IPS DF 4.7 (cell line): ENCODE measurements around the gene TMEM132E.

ENCODE experiments used
- DNase-seq: peaks from one replicate; pipeline ENCODE4 v3.0.0-alpha.2; 2013; ENCODE audit warnings: low spot score; ENCODE audit errors: extremely low read depth

The TMEM132E gene

GRCh38 chr17:34658811-34659560 is 79.6 kb downstream of the TMEM132E start:
- no peak for DNase-seq

DNA sequence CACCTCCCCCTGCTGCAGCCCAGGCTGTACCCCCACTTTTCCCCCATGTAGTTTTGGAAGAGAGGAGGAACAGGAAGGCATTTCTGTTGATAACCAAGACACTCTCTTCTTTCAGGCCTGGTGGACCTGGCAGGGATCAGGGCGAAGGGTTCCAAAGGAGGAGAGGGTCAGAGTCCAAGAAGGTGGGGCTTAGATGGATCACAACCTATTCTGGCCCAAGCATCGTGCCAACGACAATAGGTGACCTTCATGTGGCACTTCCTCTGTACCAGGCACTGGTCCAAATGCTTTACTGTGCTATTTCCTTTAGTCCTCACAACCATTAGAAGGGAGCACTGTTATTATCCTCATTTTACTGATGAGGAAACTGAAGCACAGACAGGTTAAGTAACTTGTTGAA is 84.3 kb downstream of the TMEM132E start:
- no peak for DNase-seq

DNA sequence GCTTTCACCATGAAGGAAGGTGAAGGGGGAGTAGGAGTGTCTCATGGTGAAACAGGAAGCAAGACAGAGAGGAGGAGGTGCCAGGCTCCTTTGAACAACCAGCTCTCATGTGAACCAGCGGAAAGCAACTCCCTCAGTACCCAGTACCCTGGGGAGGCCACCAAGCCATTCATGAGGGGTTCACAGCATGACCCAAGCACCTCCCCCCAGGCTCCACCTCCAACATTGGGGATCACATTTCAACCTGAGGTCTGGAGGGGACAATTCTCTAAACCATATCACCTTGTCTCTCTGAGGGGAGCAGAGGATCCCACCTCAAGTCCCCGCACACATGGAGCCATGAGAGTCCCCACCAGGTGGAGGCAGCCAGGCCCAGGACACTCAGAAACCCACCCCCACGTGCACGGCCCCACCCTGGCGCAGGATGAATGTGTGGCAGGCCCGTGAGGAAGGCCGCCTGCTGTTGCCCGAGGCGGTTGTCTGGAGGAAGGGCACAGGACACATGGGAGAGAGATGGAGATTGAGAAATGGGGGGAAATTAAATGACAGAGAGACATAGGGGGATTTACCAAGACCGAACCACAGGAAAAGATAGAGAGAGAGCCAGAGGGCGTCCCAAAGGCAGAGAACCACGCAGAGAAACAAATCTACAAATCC is 85.9 kb downstream of the TMEM132E start:
- peak; percentile 16 for DNase-seq

GRCh38 chr17:34665819-34666763 is 86.7 kb downstream of the TMEM132E start:
- DNase-seq, result peak; percentile 22

GRCh38 chr17:34667656-34668055 is 88.3 kb downstream of the TMEM132E start:
- no peak for DNase-seq

DNA sequence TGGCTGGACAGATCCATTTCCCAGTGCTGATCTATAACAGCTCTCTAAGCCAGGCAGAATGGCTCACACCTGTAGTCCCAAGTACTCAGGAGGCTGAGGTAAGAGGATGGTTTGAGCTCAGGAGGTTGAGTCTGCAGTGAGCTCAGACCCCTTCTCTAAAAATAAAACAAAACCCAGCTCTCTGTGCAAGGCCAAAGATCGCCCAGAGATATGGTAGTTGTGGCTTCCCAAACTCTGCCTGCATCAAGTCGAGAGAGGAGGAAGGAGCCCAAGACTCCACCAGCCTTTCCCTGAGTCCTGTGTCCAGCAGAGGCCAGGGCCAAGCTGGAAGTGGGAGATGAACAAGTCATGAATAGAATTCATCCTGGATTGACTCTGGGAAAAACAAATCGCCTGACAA is 88.8 kb downstream of the TMEM132E start:
- DNase-seq, result no peak

GRCh38 chr17:34669511-34669910 is 90.1 kb downstream of the TMEM132E start:
- no peak for DNase-seq

- no peak for DNase-seq
Observed at GRCh38 chr17:34670618-34671017, 91.2 kb downstream of the TMEM132E start.

DNA sequence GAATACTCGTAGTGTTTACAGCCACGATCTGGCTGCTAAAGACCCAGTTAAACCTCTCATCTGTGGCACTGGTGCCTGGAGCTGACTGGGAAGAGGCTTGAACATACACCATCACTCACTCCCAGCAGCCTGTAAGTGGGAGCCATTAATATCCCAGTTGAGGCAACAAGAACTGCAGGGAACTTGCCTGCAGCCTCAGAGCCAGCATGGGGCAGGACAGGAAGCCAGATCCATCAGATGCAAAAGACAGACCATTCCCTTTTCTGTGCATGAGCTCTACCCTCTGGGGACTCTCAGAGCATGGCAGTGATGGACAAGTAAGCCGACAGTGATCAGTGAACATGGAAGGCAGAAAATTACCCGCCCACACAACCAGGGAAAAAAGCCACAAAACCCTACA is 91.8 kb downstream of the TMEM132E start:
- DNase-seq, result no peak

DNA sequence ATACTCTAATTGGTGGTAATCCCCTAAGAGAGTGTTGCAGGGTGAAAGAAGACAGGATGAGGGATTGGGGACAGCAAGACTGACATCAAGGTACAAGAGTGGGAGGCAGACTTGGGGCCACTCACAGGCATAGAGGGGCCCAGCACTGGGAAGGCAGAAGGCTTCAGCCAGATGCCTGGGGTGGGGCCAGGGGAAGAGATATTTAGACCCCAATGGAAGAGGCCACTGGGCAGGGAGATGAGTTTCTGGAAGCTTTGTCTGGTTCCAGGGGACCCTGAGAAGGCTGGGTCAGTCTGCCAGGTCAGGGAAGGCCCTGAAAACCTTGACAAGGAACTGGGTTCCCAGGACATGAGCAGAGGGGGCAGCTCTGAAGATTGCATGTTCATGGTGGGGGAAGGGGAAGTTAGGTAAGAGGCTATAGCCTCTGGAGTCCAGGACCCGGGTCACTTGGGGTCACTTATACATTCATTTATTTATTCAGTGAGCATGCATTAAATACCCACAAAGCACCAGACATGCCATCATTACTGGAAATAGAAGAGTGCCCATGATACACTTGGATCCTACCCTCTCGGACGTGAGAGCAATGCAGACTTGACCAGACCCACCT is 92.9 kb downstream of the TMEM132E start:
- no peak for DNase-seq

GRCh38 chr17:34673516-34673915 is 94.1 kb downstream of the TMEM132E start:
- DNase-seq, result no peak

DNA sequence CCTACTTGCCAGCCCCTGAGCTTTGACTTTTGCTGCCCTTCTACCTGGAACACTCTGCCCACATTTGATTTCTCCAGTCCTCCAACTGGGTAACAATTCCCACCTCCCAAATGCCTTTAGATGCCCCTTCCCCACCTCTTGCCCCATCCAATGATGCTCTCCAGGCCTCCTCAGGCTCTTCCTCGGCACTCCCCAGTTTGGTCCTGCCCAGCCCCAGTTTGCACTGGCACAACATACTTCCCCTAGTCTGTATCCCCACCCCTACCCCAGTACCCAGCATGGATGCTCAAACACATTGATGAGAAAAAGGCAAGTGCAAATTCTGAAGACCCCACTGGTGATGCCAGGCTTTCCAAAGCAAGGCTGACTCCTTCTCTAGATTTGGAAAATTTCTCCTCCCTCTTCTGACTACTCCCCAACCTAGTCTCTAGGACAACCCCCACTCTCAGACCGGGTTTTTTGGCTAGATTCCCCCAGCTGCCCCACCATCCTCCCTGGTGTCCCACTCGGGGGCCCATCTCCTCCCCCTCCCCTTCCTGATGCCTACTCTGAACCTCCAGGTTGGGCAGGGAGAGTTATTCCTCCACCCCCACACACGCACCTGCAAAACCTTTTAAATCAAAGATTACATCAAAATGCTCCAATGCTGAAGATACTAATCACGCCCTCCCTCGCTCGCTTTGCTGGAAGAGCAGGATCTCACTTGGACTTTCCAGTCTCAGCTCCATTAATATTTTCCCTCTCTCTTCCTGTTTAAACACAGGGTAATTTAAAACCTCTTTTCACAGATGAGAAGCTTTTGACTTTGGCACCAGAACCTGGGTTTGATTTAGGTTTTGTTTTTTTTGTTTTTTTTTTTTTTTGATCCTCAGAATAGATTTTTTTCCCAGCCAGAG is 94.9 kb downstream of the TMEM132E start:
- DNase-seq, result no peak

- DNase-seq, result no peak
Observed at GRCh38 chr17:34675143-34675542, 95.8 kb downstream of the TMEM132E start.

GRCh38 chr17:34675605-34676004 is 96.2 kb downstream of the TMEM132E start:
- DNase-seq, result no peak

GRCh38 chr17:34680151-34680550 is 100.8 kb downstream of the TMEM132E start:
- DNase-seq, result no peak

GRCh38 chr17:34682305-34682704 is 102.9 kb downstream of the TMEM132E start:
- no peak for DNase-seq

DNA sequence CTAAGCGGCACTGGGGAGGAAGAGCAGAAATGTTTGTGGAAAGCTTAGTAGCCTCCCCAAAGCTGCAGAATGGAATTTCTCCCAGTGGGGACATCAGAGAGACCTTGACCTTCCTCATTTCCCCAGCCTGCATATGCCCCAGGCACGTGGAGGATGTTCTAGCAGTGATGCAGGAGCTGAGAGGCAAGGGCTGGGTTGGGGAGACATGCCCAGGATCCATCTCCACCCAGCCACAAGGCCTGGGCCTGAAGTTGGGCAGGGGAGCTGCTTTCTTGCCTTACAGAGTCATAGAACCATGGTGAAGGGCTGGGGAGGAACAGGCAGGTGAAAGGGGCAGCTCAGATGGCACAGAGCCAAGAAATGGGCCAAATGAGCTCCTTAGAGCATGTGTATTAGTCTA is 104.0 kb downstream of the TMEM132E start:
- no peak for DNase-seq
